Ascending aorta (tissue), 2 donors: Measurements from ENCODE around the gene RBM19. TPM values are rescaled to one million over a fixed set of nuclear protein-coding genes. Genes with fewer than 3 reads are reported as not detected.

Experiments used
- DNase-seq, 2 donors: peaks; one replicate each; pipeline ENCODE4 v3.0.0-alpha.2; 2019; ENCODE audit warnings: low spot score in 2 of 2
- H3K27ac ChIP-seq, 2 donors: fragments of 200-600 bp; sonication (generic); one replicate each; pipeline ENCODE4 v1.5.1; 2016 to 2017; ENCODE audit warnings: mild to moderate bottlenecking in 1 of 2
- H3K27me3 ChIP-seq: fragments of 200-600 bp; sonication (generic); one replicate; pipeline ENCODE4 v1.5.1; 2017
- H3K36me3 ChIP-seq, 2 donors: fragments of 200-600 bp; sonication (generic); one replicate each; pipeline ENCODE4 v1.5.1; 2016
- H3K4me1 ChIP-seq, 2 donors: fragments of 200-600 bp; sonication (generic); one replicate each; pipeline ENCODE4 v1.5.1; 2016 to 2017; ENCODE audit warnings: mild to moderate bottlenecking in 1 of 2
- H3K4me3 ChIP-seq, 2 donors: fragments of 200-600 bp; sonication (generic); one replicate each; pipeline ENCODE4 v1.5.1; 2016 to 2017; ENCODE audit warnings: mild to moderate bottlenecking in 1 of 2
- H3K9me3 ChIP-seq, 2 donors: fragments of 200-600 bp; sonication (generic); one replicate each; pipeline ENCODE4 v1.5.1; 2016
- intact Hi-C: fragments of 100-400 bp; cut with DNase I; formaldehyde crosslinking; loops from one replicate; pipeline ENCODE4 v1.15.1; 2023
- total RNA-seq: library from RNA; depleted of rRNA; stranded (reverse); fragments of >200 nt; gene quantifications from one replicate; pipeline ENCODE4 v1.1.0, GENCODE V29; 2016
- TF ChIP-seq, protein P1 (sequence below), 3 experiments: fragments of 200-600 bp in 2 of 3; fragments of 450-650 bp in 1 of 3; sonication (generic) in 2 of 3; IDR thresholded peaks; one replicate each; pipeline ENCODE4 v1.5.1; 2016 to 2019; ENCODE audit warnings: antibody characterized with exemption in 3 of 3, mild to moderate bottlenecking in 1 of 3, moderate library complexity in 1 of 3

Gene RBM19
- total RNA-seq, 1 donor from 2014 or later: 22.8 TPM

GRCh38 chr12:113936460-113936859 is 29.7 kb downstream of the RBM19 start:
- TF ChIP-seq, protein P1, sequence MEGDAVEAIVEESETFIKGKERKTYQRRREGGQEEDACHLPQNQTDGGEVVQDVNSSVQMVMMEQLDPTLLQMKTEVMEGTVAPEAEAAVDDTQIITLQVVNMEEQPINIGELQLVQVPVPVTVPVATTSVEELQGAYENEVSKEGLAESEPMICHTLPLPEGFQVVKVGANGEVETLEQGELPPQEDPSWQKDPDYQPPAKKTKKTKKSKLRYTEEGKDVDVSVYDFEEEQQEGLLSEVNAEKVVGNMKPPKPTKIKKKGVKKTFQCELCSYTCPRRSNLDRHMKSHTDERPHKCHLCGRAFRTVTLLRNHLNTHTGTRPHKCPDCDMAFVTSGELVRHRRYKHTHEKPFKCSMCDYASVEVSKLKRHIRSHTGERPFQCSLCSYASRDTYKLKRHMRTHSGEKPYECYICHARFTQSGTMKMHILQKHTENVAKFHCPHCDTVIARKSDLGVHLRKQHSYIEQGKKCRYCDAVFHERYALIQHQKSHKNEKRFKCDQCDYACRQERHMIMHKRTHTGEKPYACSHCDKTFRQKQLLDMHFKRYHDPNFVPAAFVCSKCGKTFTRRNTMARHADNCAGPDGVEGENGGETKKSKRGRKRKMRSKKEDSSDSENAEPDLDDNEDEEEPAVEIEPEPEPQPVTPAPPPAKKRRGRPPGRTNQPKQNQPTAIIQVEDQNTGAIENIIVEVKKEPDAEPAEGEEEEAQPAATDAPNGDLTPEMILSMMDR (IDR thresholded peaks at IDR 0.05): no peak
- no peaks in the 10 kb centered on the region for H3K27me3 ChIP-seq
- intact Hi-C loops: no loop called here

DNA sequence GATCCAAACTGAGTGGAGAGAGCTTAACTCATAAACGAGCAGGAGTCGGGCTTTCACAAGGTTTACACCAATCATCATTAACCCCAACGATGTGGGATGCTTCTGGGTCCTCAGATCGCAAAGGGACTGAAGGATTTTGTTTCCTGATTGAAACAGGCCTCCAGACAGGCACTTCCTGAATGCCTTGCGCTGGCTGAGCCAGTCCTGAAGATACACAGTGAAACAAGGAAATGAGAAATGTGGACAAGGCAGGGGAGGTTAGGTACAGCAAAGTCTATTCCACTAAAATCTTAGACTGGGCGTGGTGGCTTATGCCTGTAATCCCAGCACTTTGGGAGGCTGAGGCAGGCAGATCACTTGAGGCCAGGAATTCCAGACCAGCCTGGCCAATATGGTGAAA is 30.7 kb downstream of the RBM19 start:
- intact Hi-C loops: no loop called here
- TF ChIP-seq, protein P1 (IDR thresholded peaks at IDR 0.05): no peak
- Histone ChIP-seq H3K27me3 (no peaks in the 10 kb centered on the region), H3K9me3 (no peaks in the 10 kb centered on the region), H3K4me3 (no peak overlapping the region), H3K27ac (no peak overlapping the region), H3K4me1 (no peaks in the 10 kb centered on the region), H3K36me3 (peaks cover 31 to 56% of the 10 kb centered on the region in 2 donors)
- DNase-seq: no peak

More at GRCh38 chr12:113936460-113936859, 29.7 kb downstream of the RBM19 start:
- no peak overlapping the region for H3K27ac ChIP-seq
- H3K36me3 ChIP-seq: peaks cover 40 to 64% of the 10 kb centered on the region in 2 donors
- DNase-seq: no peak
- H3K9me3 ChIP-seq: no peaks in the 10 kb centered on the region
- H3K4me1 ChIP-seq: no peaks in the 10 kb centered on the region
- no peak overlapping the region for H3K4me3 ChIP-seq

DNA sequence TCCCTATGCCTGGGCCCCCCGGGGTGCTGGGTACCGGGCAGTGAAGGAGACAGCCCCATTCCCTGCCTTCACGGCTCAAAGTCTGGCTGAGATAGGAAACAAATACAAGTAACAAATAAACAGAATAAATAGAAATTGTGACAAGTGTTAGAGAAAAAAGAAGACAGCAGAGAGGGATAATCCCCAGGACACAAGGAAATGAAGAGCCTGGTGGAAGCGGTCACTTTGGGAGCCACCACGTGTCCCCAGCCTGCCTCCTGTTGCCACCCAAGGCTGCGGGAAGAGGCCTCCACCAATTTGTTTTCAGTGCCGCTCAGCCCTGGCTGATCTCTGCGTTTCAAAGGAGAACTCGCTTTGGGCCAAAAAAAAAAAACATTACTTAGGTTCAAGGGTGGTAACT is 31.2 kb downstream of the RBM19 start:
- DNase-seq: no peak
- peaks cover 26 to 51% of the 10 kb centered on the region in 2 donors for H3K36me3 ChIP-seq

GRCh38 chr12:113934060-113934814 is 31.9 kb downstream of the RBM19 start:
- Histone ChIP-seq H3K36me3 (peaks cover 22 to 48% of the 10 kb centered on the region in 2 donors), H3K4me1 (no peaks in the 10 kb centered on the region), H3K27me3 (no peaks in the 10 kb centered on the region), H3K4me3 (no peak overlapping the region), H3K9me3 (no peaks in the 10 kb centered on the region), H3K27ac (no peak overlapping the region)
- TF ChIP-seq, protein P1 (IDR thresholded peaks at IDR 0.05): no peak
- no peak for DNase-seq
- intact Hi-C loops: no loop called here

More for the DNA sequence above, 31.2 kb downstream of the RBM19 start:
- Histone ChIP-seq H3K9me3 (no peaks in the 10 kb centered on the region), H3K27ac (no peak overlapping the region), H3K4me3 (no peak overlapping the region), H3K4me1 (no peaks in the 10 kb centered on the region), H3K27me3 (no peaks in the 10 kb centered on the region)
- TF ChIP-seq, protein P1 (IDR thresholded peaks at IDR 0.05): no peak
- intact Hi-C loops: no loop called here

DNA sequence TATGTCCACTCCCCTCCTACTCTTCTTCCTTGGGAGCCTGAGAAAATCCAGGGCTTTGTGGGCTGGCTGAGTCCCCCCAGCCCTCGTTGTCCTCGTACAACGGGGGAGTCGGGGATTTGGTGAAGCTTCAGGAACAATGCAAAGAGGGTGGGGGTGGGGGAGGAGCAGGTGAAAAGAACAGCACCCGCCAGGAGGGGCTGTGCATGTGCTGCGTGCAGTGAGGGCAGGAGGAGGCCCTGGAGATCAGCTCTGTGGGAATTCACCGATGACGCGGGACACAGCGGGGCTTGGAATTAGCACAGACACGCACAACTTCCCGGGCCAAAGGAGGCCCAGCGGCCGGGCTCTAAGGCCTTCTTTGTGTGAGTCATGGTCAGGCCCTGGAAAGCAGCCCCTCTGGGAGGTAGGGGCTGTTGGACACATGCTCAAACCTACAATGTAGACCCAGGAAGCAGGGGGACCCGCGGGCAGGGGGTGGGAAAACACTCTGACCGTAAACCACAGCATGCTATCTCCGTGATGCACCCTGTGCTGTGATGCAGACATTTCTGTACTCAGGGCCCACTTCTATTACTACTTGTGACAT is 32.8 kb downstream of the RBM19 start:
- Histone ChIP-seq H3K36me3 (peaks cover 16 to 38% of the 10 kb centered on the region in 2 donors), H3K9me3 (no peaks in the 10 kb centered on the region), H3K27ac (no peak overlapping the region), H3K4me1 (no peaks in the 10 kb centered on the region), H3K27me3 (no peaks in the 10 kb centered on the region), H3K4me3 (no peak overlapping the region)
- TF ChIP-seq, protein P1 (IDR thresholded peaks at IDR 0.05): no peak
- intact Hi-C loops: no loop called here
- no peak for DNase-seq
